GM12891 (cell line): ENCODE data around the gene GRPEL1.

ENCODE experiments used
- POLR2A ChIP-seq: IDR thresholded peaks from 2 replicates; pipeline ENCODE4 v1.6.1; 2011; ENCODE audit warnings: low read depth, low read length, control low read depth
- POLR2AphosphoS5 ChIP-seq: IDR thresholded peaks from 2 replicates; pipeline ENCODE4 v1.6.1; 2011; ENCODE audit warnings: low read depth, low read length, control low read depth
- TAF1 ChIP-seq: IDR thresholded peaks from 2 replicates; pipeline ENCODE4 v1.6.1; 2011; ENCODE audit warnings: low read depth, low read length, control low read depth

DNA sequence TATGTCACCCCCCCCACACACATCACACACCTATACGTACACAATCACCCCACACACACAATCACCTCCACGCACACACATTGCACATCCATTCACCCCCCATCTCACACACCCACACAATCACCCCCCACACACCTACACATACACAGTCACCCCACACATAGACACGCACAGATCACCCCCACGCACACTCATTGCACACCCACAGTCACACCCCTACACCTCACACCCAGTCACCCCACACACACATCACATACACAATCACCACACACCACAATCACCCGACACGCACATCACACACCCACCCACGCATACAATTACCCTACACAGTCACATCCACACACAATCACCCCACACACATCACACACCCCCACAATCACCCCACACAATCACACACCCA is 40.6 kb downstream of the GRPEL1 start:
- no peak for TF ChIP-seq POLR2A
- no peak for TF ChIP-seq TAF1
- no peak for TF ChIP-seq POLR2AphosphoS5
